Retina (tissue), 1 donor: ENCODE measurements around the gene PARD3.
A peak's percentile ranks its signal among the peaks of the same experiment; 100 is the strongest.
"Not testable (repeated sequence)": the region's sequence is repeated elsewhere in the genome, so short reads cannot be mapped to it uniquely, and the experiment has no call there.

Experiments
- DNase-seq: peaks from one replicate; pipeline ENCODE4 v3.0.0-alpha.2; 2016

PARD3 gene

DNA sequence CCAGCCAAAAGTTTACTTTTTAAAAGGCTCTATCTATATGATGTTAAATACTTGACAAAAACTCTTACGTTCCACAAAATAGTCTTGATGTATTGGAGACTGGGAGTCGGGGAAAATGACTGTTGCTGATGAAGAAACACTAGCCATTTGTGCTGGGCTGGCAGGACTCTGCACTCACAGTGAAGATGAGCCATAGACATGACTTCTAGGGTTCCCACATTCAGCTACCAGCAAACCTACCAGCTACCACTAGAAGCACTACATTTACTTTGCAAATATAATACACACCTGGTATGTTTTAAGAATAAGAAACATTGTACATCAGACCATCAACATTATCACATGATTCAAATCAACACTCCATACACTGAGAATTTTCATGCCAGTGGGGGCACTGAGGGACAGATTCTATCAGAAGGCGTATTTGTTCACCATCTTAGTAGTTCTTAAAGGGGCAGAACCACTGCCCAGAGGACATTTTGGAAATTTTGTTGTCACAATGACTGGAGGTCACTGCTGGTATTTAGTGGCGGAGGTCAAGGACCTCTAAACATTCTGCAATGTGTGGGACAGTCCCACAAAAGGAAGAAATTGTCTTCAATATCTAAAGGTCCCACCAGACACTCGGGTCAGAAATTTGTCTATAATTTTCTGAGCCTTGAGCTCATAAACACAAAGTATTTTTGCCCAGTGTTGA is 52.3 kb downstream of the PARD3 start:
- no peak for DNase-seq

DNA sequence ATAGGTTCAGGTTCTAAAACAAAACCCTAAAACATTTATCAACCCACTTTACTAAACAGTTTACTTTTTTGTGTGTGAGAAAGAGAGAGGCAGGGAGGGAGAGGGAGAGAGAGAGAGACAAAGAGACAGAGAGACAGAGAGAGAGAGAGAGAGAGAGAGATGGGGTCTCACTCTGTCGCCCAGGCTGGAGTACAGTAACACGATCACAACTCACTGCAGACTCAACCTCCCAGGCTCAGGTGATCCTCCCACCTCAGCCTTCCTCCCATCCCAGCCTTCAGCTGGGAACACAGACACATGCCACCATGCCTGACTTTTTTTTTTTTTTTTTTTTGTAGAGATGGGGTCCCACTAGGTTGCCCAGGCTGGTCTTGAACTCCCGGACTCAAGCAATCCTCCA is 52.9 kb downstream of the PARD3 start:
- no peak for DNase-seq

GRCh38 chr10:34761453-34761852 is 53.6 kb downstream of the PARD3 start:
- DNase-seq, result no peak

DNA sequence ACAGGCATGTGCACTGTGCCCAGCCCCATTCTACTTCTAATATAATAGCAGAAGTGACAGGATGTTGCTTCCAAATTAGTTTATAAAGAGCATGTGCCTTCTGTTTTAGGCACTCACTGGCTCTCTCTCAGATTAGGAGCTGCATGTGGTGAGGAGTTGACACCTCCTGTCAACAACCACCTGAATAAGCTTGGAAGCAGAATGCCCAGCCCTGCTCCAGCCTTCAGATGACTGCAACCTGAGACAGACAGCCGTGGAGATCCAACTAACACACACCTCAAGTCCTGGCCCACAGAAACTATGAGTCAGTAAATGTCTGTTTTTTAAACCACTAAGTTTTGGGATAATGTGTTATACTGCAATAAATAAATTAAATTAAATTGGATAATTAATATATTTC is 54.5 kb downstream of the PARD3 start:
- DNase-seq, result no peak

DNA sequence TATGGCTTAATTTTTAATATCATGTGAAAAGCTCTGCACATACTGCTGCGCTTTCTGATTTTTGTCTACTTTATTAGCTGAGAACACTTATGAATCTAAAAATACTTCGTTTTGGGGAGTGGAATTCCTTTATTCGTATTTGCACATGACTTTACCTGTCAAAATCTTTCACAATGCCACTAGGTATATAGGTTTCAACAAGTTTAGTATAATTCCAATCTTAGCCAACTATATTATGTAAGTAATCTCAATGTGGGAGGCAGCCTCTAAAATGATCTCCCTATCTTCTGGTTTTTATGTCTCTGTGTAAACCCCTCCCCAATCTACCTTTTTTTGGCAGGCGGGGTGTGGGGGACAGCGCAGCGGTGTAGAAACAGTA is 55.3 kb downstream of the PARD3 start:
- no peak for DNase-seq

DNA sequence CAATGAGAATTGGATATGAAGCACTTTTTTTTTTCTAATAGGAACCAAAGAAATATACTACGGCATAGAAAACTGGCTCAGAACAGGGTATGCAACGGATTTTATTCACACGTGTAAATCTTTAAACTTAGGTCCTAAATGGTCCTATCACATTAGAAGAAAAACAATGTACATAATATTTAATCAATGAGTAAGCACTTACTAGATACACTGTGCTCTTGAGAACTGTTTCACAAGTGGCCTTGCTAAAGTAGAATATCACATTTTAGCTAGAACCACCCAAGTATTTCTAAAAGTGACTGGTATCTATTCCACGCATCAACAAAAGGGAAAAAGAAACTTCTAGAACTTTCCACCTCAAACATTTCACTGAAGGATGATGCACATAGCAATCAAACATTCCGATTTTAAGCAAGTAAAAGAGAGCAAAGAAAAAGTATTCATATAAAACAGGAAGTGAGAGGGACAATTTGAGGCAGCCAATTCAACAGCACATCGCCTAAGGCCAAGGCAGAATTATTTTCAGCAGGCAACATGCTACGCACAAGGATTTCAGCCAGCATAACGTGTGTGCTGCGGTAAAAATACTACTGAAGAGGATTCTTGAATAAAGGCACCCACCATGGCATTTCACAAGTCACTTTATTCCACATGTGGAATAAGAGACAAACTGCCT is 55.8 kb downstream of the PARD3 start:
- DNase-seq, result no peak

- DNase-seq, result no peak
Observed at GRCh38 chr10:34758447-34758996, 56.6 kb downstream of the PARD3 start.

GRCh38 chr10:34757933-34758332 is 57.2 kb downstream of the PARD3 start:
- no peak for DNase-seq

DNA sequence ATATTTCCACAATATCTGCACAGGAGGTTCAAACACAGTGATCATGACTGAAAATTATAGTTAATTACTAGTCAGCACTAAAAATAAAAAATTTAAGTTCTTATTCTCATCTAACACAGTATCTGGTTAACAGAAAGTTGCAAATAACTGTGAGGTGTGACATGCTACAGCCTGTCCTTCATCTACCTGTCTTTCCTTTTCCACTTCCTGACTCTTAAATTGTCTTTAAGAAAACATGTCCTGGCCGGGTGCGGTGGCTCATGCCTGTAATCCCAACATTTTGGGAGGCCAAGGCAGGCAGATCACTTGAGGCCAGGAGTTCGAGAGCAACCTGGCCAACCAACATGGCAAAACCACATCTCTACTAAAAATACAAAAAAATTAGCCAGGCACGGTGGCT is 57.9 kb downstream of the PARD3 start:
- not testable (repeated sequence) for DNase-seq

GRCh38 chr10:34756584-34756983 is 58.5 kb downstream of the PARD3 start:
- DNase-seq, result no peak

DNA sequence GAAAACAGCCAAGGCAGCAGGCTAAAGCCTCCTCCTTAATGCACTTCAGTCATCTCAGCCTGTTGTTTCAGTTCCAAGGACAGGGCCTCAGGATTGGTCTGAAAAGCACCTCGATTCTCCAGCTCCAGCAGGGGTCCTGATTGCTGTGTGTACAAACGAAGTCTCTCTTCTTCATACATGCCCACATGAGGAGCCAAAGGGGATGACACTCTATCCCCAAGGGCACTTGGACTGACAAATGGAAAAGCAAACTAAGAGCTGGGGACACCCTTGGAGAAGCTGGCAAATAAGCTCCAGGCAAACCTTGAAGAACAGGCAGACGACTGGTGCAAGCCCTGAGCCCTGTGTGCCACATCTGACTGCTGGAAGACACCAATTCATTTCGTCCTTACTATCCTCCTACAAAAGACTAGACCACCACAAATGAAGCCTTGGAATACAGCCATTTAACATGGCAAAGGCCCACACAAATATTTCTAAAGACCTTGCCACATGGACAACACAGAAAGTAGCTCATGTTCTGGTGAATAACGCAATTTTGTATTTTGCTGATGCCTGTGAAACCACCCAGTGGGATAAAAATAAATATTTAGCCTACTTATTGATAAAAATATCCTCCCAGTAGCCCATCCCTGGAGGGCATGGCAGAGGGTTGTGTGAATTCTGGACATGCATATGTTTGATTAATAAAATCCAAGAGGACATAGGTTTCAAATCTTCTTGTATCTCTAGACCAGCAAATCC is 61.9 kb downstream of the PARD3 start:
- DNase-seq, result peak; percentile 37

- no peak for DNase-seq
Observed at GRCh38 chr10:34751272-34751671, 63.8 kb downstream of the PARD3 start.

GRCh38 chr10:34750795-34751194 is 64.3 kb downstream of the PARD3 start:
- DNase-seq, result not testable (repeated sequence)

DNA sequence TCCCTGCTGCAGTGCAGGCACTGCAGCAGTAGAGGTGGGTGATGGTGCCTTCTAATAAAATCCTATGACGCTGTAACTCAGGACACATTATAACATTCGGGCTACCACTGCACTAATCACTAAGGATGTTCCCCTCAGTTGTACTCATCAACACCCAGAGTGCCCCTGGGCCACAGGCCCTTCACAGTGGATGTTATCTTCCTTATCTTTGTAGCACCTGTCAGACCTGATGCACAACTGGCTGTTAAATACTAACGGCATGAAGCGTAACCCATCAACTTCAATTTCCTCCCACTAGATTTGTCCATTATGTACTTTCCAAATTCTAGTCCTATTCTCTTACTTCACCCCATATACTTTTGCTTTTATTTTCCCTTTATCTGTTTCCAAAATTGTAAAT is 66.3 kb downstream of the PARD3 start:
- no peak for DNase-seq

- DNase-seq, result no peak
Observed at GRCh38 chr10:34748357-34748756, 66.7 kb downstream of the PARD3 start.

GRCh38 chr10:34746094-34746493 is 69.0 kb downstream of the PARD3 start:
- DNase-seq, result no peak

DNA sequence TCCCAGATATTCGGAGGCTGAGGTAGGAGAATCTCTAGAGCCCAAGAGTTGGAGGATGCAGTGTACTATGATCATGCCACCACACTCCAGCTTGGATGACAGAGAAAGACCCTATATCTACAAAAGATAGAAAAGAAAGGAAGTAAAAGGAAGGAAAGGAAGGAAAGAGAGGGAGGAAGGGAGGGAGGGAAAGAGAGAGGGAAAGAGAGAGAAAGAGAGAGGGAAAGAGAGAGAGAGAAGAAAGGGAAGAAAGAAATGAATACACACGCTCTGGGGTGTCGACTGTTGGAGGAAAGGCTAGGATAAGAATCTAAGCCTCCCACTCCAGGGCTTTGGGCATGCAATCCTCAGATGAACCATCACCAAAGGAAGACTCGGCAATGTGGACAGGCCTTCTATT is 69.9 kb downstream of the PARD3 start:
- no peak for DNase-seq

GRCh38 chr10:34744590-34744989 is 70.5 kb downstream of the PARD3 start:
- DNase-seq, result no peak

DNA sequence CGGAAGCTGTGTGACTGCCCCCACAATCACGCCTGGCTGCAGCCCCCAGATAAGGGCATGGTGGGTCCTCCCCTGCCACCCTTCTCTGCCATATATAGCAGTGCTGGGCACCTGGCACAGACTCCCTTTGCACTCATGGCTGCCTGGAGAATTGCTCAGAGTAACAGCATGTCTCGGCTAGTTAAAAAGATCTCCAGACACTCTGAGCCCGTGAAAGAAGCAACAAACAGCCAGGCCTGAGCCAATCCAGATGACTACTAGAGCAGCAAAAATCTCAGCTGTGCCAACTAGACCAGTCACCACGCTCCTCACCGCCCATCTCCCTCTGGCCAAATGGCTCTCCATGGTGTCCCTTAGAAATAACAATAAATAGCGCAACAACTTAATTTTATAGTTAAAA is 71.3 kb downstream of the PARD3 start:
- DNase-seq, result no peak

DNA sequence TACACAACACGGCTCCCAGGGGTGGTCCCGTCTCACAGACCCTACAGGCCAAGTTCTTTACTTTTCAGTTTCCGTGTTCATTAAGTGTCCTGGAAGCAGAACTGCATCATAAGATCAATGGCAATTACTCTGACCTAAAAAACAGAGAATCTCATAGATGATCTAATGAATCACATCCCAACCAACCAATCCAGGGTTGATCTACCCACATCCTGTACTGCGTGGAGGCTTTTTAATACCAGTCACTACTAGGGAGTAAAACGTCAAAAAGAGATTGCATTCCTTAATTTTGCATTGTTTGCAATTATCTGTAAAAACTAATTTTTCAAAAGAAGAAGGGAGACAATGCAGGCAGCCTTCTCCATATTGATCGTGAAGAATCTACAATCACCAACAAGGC is 72.6 kb downstream of the PARD3 start:
- DNase-seq, result no peak

- not testable (repeated sequence) for DNase-seq
Observed at GRCh38 chr10:34741087-34741486, 74.0 kb downstream of the PARD3 start.

DNA sequence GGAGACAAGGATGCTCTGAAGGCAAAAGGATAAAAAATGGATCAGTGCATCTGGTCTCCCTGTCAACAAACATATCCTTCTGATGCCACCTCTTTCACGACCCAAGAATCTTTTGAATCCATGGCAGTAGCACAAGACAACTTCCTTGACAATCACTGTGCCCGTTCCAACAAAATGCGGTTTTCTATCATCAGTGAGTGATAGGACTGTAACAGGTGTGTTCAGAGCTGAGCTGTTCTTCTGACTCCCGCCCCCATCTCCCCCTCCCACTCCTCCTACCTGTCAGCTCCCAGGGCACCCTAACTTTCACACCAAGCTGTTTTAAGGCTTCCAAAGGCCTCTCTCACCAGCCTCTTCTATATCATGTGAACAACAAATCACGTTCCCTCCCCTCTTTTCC is 74.8 kb downstream of the PARD3 start:
- DNase-seq, result no peak

GRCh38 chr10:34739915-34740314 is 75.2 kb downstream of the PARD3 start:
- peak; percentile 82 for DNase-seq

DNA sequence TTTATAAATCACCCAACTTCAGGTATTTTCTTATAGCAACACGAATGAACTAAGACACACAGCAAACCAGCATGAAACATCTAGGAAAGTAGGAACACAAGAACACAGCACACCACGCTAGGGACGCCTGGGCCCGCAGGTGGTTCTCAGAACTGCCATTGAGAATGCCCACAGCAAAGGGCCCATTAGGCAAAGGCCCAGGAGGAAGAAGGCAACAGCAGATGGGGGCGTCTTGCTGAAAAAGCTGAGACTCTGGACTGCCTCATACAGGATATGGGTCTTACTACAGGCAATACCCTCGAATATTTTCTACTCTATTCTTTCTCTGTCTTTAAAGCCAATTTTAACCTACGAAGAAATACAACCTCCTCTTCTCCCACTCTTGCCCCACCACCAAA is 77.3 kb downstream of the PARD3 start:
- no peak for DNase-seq
